Epithelial cell of esophagus (primary cell): Measurements from ENCODE around the gene CDC42EP2.

Source experiments
- DNase-seq: peaks from one replicate; pipeline ENCODE4 v3.0.0; 2010; ENCODE audit warnings: low read depth
- H3K4me3 ChIP-seq: 2 replicates; pipeline ENCODE4 v1.5.1; 2011; ENCODE audit warnings: mild to moderate bottlenecking, low read length, control low read depth
- TF ChIP-seq, protein P1 (sequence below): IDR thresholded peaks from 2 replicates; pipeline ENCODE4 v1.5.1; 2011; ENCODE audit warnings: low read depth, mild to moderate bottlenecking, low read length, control low read depth, inconsistent platforms; ENCODE audit not compliant: insufficient read depth; ENCODE audit errors: missing control alignments

Gene CDC42EP2

DNA sequence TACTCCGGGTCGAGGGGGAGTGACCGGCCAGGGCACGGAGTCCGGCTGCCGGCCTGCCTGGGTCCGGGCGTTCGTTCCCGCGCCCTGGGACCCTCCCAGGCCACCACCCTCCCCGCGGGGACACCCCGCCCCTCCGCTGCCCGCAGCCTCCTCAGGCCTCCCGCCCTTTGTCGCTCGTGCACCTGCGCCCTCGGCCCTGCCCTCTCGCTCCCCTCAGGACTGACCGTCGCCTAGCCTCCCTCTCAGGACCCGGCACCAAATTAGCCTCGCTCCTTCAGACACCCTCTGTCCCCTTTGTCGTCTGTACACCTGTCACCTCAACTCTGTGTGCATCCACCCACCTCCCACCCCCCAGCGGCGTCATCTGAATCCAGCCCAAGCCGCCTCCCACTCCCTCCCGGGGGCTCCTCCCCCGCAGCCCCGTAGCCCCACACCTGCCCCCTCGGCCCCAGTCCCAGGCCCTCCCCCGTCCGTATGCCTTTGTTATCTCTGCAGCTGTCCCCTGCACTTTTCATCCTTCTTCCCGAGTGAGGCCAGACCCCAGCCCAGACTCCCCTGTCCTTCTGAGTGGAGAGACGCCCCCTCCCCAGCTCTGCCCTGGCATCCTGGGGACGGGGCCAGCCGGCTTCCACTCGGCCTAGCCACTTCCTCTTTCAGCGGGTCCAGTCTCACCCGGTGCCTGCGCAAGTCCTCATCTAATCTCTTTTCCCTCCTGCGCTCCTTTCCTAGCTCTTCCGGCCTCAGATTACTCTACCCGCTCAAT lies 40.5 kb downstream of the CDC42EP2 start:
- H3K4me3 ChIP-seq = peak overlapping the region; percentile 55
- no peak for DNase-seq
- TF ChIP-seq, protein P1, sequence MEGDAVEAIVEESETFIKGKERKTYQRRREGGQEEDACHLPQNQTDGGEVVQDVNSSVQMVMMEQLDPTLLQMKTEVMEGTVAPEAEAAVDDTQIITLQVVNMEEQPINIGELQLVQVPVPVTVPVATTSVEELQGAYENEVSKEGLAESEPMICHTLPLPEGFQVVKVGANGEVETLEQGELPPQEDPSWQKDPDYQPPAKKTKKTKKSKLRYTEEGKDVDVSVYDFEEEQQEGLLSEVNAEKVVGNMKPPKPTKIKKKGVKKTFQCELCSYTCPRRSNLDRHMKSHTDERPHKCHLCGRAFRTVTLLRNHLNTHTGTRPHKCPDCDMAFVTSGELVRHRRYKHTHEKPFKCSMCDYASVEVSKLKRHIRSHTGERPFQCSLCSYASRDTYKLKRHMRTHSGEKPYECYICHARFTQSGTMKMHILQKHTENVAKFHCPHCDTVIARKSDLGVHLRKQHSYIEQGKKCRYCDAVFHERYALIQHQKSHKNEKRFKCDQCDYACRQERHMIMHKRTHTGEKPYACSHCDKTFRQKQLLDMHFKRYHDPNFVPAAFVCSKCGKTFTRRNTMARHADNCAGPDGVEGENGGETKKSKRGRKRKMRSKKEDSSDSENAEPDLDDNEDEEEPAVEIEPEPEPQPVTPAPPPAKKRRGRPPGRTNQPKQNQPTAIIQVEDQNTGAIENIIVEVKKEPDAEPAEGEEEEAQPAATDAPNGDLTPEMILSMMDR = no peak

DNA sequence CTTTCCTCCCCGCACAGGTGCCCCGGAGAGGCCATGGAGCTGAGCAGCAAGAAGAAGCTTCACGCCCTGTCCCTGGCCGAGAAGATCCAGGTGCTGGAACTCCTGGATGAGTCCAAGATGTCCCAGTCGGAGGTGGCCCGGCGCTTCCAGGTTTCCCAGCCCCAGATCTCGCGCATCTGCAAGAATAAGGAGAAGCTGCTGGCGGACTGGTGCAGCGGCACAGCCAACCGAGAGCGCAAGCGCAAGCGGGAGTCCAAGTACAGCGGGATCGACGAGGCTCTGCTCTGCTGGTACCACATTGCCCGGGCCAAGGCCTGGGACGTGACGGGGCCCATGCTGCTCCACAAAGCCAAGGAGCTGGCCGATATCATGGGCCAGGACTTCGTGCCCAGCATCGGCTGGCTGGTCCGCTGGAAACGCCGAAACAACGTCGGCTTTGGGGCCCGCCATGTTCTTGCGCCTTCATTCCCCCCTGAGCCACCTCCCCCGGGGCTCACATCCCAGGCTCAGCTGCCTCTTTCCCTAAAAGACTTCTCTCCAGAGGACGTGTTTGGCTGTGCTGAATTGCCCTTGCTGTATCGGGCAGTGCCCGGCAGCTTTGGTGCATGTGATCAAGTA lies 41.2 kb downstream of the CDC42EP2 start:
- peak; percentile 63 for DNase-seq
- TF ChIP-seq, protein P1 = no peak
- H3K4me3 ChIP-seq = peak overlapping the region; percentile 55

- H3K4me3 ChIP-seq = no peak overlapping the region
- no peak for DNase-seq
- TF ChIP-seq, protein P1 = no peak
These were observed 41.8 kb downstream of the CDC42EP2 start for GRCh38 chr11:65356394-65356972.

- DNase-seq = no peak
- TF ChIP-seq, protein P1 = no peak
- H3K4me3 ChIP-seq = no peak overlapping the region
These were observed 43.2 kb downstream of the CDC42EP2 start for GRCh38 chr11:65357856-65358356.

DNA sequence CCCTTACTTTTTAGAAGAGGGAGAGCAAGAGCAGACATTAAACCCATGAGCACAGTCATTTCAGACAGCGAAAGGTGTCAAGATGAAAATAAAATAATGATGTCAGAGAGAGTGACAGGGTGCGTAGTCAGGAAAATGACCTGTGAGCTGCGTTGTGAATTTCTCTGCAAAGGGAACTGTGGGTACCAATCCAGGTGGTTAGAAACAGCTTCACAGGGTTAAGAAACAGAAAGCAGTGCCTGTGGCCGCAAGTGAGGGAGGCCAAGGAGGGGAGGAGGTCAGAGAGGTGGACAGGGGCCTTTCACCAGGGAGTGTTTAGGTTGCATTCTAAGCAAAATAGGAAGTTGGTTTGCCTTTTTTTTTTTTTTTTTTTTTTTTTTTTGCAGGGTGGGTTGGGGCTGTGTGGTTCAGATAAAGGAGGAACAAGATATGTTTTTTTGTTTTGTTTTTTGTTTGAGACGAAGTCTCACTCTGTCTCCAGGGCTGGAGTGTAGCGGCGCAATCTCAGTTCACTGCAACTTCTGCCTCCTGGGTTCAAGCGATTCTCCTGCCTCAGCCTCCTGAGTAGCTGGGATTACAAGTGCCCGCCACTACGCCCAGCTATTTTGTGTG lies 47.8 kb downstream of the CDC42EP2 start:
- no peak for DNase-seq
- no peak overlapping the region for H3K4me3 ChIP-seq
- TF ChIP-seq, protein P1 = no peak

- no peak overlapping the region for H3K4me3 ChIP-seq
- TF ChIP-seq, protein P1 = no peak
- no peak for DNase-seq
These were observed 48.3 kb downstream of the CDC42EP2 start for GRCh38 chr11:65362966-65363365.
